Hepatocyte (in vitro differentiated cells): ENCODE measurements around the gene NR3C2. TPM values are rescaled to one million over a fixed set of nuclear protein-coding genes. Genes with fewer than 3 reads are reported as not detected.

ENCODE experiments used
- DNase-seq: peaks from one replicate; pipeline ENCODE4 v3.0.0-alpha.2; 2016; ENCODE audit warnings: low spot score
- H2AFZ ChIP-seq: fragments of 200-600 bp; sonication (generic); 2 replicates; pipeline ENCODE4 v1.6.0; 2016; ENCODE audit warnings: antibody characterized with exemption, mild to moderate bottlenecking
- H3K27ac ChIP-seq: fragments of 200-600 bp; sonication (generic); 2 replicates; pipeline ENCODE4 v1.5.1; 2016; ENCODE audit warnings: mild to moderate bottlenecking
- H3K27me3 ChIP-seq: fragments of 200-600 bp; sonication (generic); 2 replicates; pipeline ENCODE4 v1.6.1; 2016
- H3K36me3 ChIP-seq: fragments of 200-600 bp; sonication (generic); replicated peaks from 2 replicates; pipeline ENCODE4 v1.5.1; 2016; ENCODE audit warnings: low read depth; ENCODE audit not compliant: insufficient read depth
- H3K4me1 ChIP-seq: fragments of 200-600 bp; sonication (generic); 2 replicates; pipeline ENCODE4 v1.5.1; 2016; ENCODE audit warnings: mild to moderate bottlenecking, moderate library complexity; ENCODE audit not compliant: insufficient read depth
- H3K4me2 ChIP-seq: fragments of 200-600 bp; sonication (generic); 2 replicates; pipeline ENCODE4 v1.6.0; 2016
- H3K4me3 ChIP-seq: fragments of 200-600 bp; sonication (generic); 2 replicates; pipeline ENCODE4 v1.5.1; 2016; ENCODE audit warnings: mild to moderate bottlenecking
- H3K79me2 ChIP-seq: fragments of 200-600 bp; sonication (generic); 2 replicates; pipeline ENCODE4 v1.6.0; 2017; ENCODE audit warnings: mild to moderate bottlenecking
- H3K9me2 ChIP-seq: fragments of 200-600 bp; sonication (generic); replicated peaks from 2 replicates; pipeline ENCODE4 v1.6.0; 2017; ENCODE audit warnings: mild to moderate bottlenecking; ENCODE audit not compliant: insufficient read depth
- H3K9me3 ChIP-seq: fragments of 200-600 bp; sonication (generic); 2 replicates; pipeline ENCODE4 v1.5.1; 2016; ENCODE audit warnings: low read depth, mild to moderate bottlenecking
- H4K20me1 ChIP-seq: fragments of 200-600 bp; sonication (generic); 2 replicates; pipeline ENCODE4 v1.6.0; 2016; ENCODE audit warnings: mild to moderate bottlenecking; ENCODE audit not compliant: insufficient read depth, poor library complexity, severe bottlenecking
- CTCF ChIP-seq: fragments of 200-600 bp; sonication (generic); IDR thresholded peaks from 2 replicates; pipeline ENCODE4 v1.5.1; 2016; ENCODE audit warnings: antibody characterized with exemption, mild to moderate bottlenecking; ENCODE audit not compliant: poor library complexity
- EZH2 ChIP-seq: fragments of 200-600 bp; sonication (generic); IDR thresholded peaks from 2 replicates; pipeline ENCODE4 v1.6.1; 2016; ENCODE audit warnings: antibody characterized with exemption, mild to moderate bottlenecking, borderline replicate concordance
- EZH2phosphoT487 ChIP-seq: fragments of 200-600 bp; sonication (generic); IDR thresholded peaks from one replicate; pipeline ENCODE4 v1.6.1; 2018; ENCODE audit warnings: antibody characterized with exemption, mild to moderate bottlenecking, low read depth, moderate library complexity; ENCODE audit not compliant: unreplicated experiment, severe bottlenecking
- WGBS: methylation state at CpG from one replicate; pipeline ENCODE4 v1.1.6; 2016; ENCODE audit warnings: low lambda C conversion rate; ENCODE audit errors: missing lambda C conversion rate; 5-methylcytosine and 5-hydroxymethylcytosine counted together
- polyA plus RNA-seq: library from polyadenylated mRNA; unstranded; fragments of >200 nt; fragmentation: Nextera tagmentation; extraction: Ambion mirVana; gene quantifications from 2 replicates; pipeline ENCODE4 v1.2.1, GENCODE V29; 2016
- total RNA-seq: library from RNA; depleted of rRNA; stranded (reverse); fragments of >200 nt; gene quantifications from 2 replicates; pipeline ENCODE4 v1.2.3, GENCODE V29; 2014

NR3C2 gene
- total and polyA plus RNA-seq, 2 experiments from 2014 or later, result 2.3 to 7.1 TPM

GRCh38 chr4:148118633-148119032 lies 323.6 kb downstream of the NR3C2 start:
- no peaks in the 10 kb centered on the region for H3K9me2 ChIP-seq
- WGBS, result 92% methylated on average over 3 of the region's 3 CpGs
- H3K4me1 ChIP-seq, result no peaks in the 10 kb centered on the region
- H3K79me2 ChIP-seq, result no peaks in the 10 kb centered on the region
- H3K9me3 ChIP-seq, result peaks cover 4% of the 10 kb centered on the region
- H3K4me3 ChIP-seq, result no peak overlapping the region
- no peak for DNase-seq
- no peak overlapping the region for H2AFZ ChIP-seq
- H4K20me1 ChIP-seq, result no peaks in the 10 kb centered on the region
- no peak overlapping the region for H3K27ac ChIP-seq
- no peaks in the 10 kb centered on the region for H3K36me3 ChIP-seq
- TF ChIP-seq CTCF (no peak), EZH2phosphoT487 (no peak), EZH2 (no peak)
- no peak overlapping the region for H3K4me2 ChIP-seq
- H3K27me3 ChIP-seq, result no peaks in the 10 kb centered on the region

- 94% methylated on average over 4 of the region's 4 CpGs for WGBS
- H3K4me3 ChIP-seq, result no peak overlapping the region
- no peak overlapping the region for H3K27ac ChIP-seq
- no peak for DNase-seq
- no peaks in the 10 kb centered on the region for H3K27me3 ChIP-seq
- TF ChIP-seq EZH2 (no peak), CTCF (no peak), EZH2phosphoT487 (no peak)
- H3K9me3 ChIP-seq, result peaks cover 4% of the 10 kb centered on the region
- H3K36me3 ChIP-seq, result no peaks in the 10 kb centered on the region
- no peak overlapping the region for H3K4me2 ChIP-seq
- H3K79me2 ChIP-seq, result no peaks in the 10 kb centered on the region
- H3K9me2 ChIP-seq, result no peaks in the 10 kb centered on the region
- H3K4me1 ChIP-seq, result no peaks in the 10 kb centered on the region
- no peaks in the 10 kb centered on the region for H4K20me1 ChIP-seq
- no peak overlapping the region for H2AFZ ChIP-seq
Measured at GRCh38 chr4:148118179-148118578, 324.0 kb downstream of the NR3C2 start.

GRCh38 chr4:148116969-148117368 lies 325.2 kb downstream of the NR3C2 start:
- H3K4me2 ChIP-seq, result no peak overlapping the region
- H3K36me3 ChIP-seq, result no peaks in the 10 kb centered on the region
- H3K9me3 ChIP-seq, result no peaks in the 10 kb centered on the region
- TF ChIP-seq EZH2phosphoT487 (no peak), EZH2 (no peak), CTCF (no peak)
- H3K4me3 ChIP-seq, result no peak overlapping the region
- H2AFZ ChIP-seq, result no peak overlapping the region
- no peaks in the 10 kb centered on the region for H4K20me1 ChIP-seq
- H3K4me1 ChIP-seq, result no peaks in the 10 kb centered on the region
- no peak for DNase-seq
- H3K27me3 ChIP-seq, result no peaks in the 10 kb centered on the region
- 85% methylated on average over 4 of the region's 4 CpGs for whole genome bisulfite sequencing
- no peaks in the 10 kb centered on the region for H3K9me2 ChIP-seq
- H3K27ac ChIP-seq, result no peak overlapping the region
- no peaks in the 10 kb centered on the region for H3K79me2 ChIP-seq

- H3K36me3 ChIP-seq, result no peaks in the 10 kb centered on the region
- DNase-seq, result peak; percentile 74
Measured at GRCh38 chr4:148116264-148116663, 325.9 kb downstream of the NR3C2 start.

More at GRCh38 chr4:148116264-148116663, 325.9 kb downstream of the NR3C2 start:
- Histone ChIP-seq H3K4me1 (no peaks in the 10 kb centered on the region), H2AFZ (no peak overlapping the region), H3K4me3 (no peak overlapping the region), H3K79me2 (no peaks in the 10 kb centered on the region), H4K20me1 (no peaks in the 10 kb centered on the region), H3K27me3 (no peaks in the 10 kb centered on the region), H3K27ac (no peak overlapping the region), H3K9me2 (no peaks in the 10 kb centered on the region), H3K4me2 (no peak overlapping the region), H3K9me3 (no peaks in the 10 kb centered on the region)
- WGBS, result 69% methylated on average over 2 of the region's 2 CpGs
- TF ChIP-seq EZH2, result no peak
- no peak for TF ChIP-seq CTCF
- TF ChIP-seq EZH2phosphoT487, result no peak
